Erythroblast (primary cell): ENCODE data around the gene REEP3.

ENCODE experiments used
- GATA1 ChIP-seq: IDR thresholded peaks from 2 replicates; pipeline ENCODE4 v1.6.1; 2011; ENCODE audit warnings: low read depth, mild to moderate bottlenecking, control low read depth, low read length, moderate library complexity
- POLR2A ChIP-seq: IDR thresholded peaks from 2 replicates; pipeline ENCODE4 v1.6.1; 2011; ENCODE audit warnings: mild to moderate bottlenecking, low read length

DNA sequence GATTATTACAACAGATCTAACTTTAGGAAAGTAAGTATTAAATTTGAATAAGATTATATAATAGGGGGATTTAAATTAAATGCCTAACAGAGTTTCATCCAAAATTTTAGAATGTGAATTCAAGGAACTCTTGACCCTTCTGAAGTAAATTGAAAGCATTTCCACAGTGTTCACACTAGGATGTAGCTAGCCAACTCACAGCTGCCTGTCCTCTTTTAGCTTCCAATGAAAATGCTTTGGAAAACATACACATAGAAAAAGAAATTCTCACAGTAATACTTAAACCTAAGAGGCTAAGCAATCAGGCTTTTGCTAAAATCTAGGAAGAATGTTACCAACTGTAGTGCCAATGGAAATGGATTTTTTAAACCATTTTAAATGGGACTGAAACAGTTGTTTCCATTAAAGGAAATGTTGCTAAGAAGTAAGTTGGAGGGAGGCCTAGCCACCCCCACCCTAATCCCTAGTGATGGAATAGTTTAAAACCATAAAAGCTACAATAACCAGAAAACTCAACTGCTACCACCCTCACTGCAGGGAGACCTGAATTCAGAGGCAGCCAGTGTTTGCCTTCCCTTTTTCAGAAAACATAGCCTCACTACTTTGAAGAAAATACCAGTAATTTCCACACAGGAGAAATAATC, 58.3 kb downstream of the REEP3 start:
- TF ChIP-seq POLR2A, result no peak
- no peak for TF ChIP-seq GATA1
